IMR-90 (cell line): ENCODE measurements around the gene RYR3. TPM values are rescaled to one million over a fixed set of nuclear protein-coding genes. Genes with fewer than 3 reads are reported as not detected.

Experiments
- ATAC-seq: fragments of 200-7000 bp; cut with Tn5 transposase; 2 replicates; pipeline ENCODE4 v1.9.1; 2020; ENCODE audit warnings: low read depth, mild to moderate bottlenecking, moderate library complexity
- BruUV-seq: library from RNA; stranded (reverse); fragments of 400-500 nt; replicated peaks from 2 replicates; lab custom pipeline; 2021; lab: Mats Ljungman, UMichigan
- CTCF ChIA-PET: fragments of 300-600 bp; formaldehyde crosslinking; extraction: SDS; loops from one replicate; lab custom pipeline; 2021; ENCODE audit warnings: antibody characterized with exemption; lab: Yijun Ruan, JAX
- POLR2A ChIA-PET: fragments of 300-600 bp; sonication (Branson Sonifier 250); formaldehyde crosslinking; loops from one replicate; lab custom pipeline; 2022; ENCODE audit warnings: antibody characterized with exemption; ENCODE audit not compliant: unreplicated experiment; lab: Charles Lee
- DNase-seq: peaks from one replicate; pipeline ENCODE4 v3.0.0; 2013
- H2AFZ ChIP-seq: replicated peaks from 2 replicates; pipeline ENCODE3; 2013; ENCODE audit warnings: low read length, mild to moderate bottlenecking; ENCODE audit not compliant: poor library complexity
- H2AK5ac ChIP-seq: 2 replicates; pipeline ENCODE4 v1.6.1; 2013; ENCODE audit warnings: low read depth, low read length, inconsistent platforms
- H2AK9ac ChIP-seq: replicated peaks from 2 replicates; pipeline ENCODE3; 2013; ENCODE audit warnings: mild to moderate bottlenecking, low read depth, low read length, moderate library complexity; ENCODE audit not compliant: poor library complexity
- H2BK120ac ChIP-seq: 2 replicates; pipeline ENCODE4 v1.6.1; 2013; ENCODE audit warnings: low read depth, low read length, inconsistent platforms
- H2BK15ac ChIP-seq: 3 replicates; pipeline ENCODE4 v1.6.1; 2013; ENCODE audit warnings: low read depth, low read length, inconsistent platforms
- H2BK20ac ChIP-seq: 2 replicates; pipeline ENCODE4 v1.6.1; 2013; ENCODE audit warnings: low read depth, mild to moderate bottlenecking, inconsistent platforms, low read length, moderate library complexity
- H2BK5ac ChIP-seq: 2 replicates; pipeline ENCODE4 v1.6.1; 2013; ENCODE audit warnings: mild to moderate bottlenecking, low read depth, low read length, inconsistent platforms; ENCODE audit not compliant: poor library complexity, severe bottlenecking
- H3K14ac ChIP-seq: replicated peaks from 2 replicates; pipeline ENCODE4 v1.6.1; 2013; ENCODE audit warnings: low read depth, low read length, inconsistent platforms
- H3K18ac ChIP-seq: 2 replicates; pipeline ENCODE4 v1.6.1; 2013; ENCODE audit warnings: low read depth, low read length, control low read depth
- H3K23ac ChIP-seq: 2 replicates; pipeline ENCODE4 v1.6.1; 2013; ENCODE audit warnings: low read depth, low read length, inconsistent platforms
- H3K27ac ChIP-seq: 2 replicates; pipeline ENCODE4 v1.5.1; 2013; ENCODE audit warnings: mild to moderate bottlenecking, control low read depth, low read length; ENCODE audit not compliant: insufficient read depth
- H3K27me3 ChIP-seq: 2 replicates; pipeline ENCODE4 v1.6.1; 2013; ENCODE audit warnings: low read length; ENCODE audit not compliant: control insufficient read depth, insufficient read depth
- H3K36me3 ChIP-seq: 2 replicates; pipeline ENCODE4 v1.6.1; 2013; ENCODE audit warnings: low read length, mixed read lengths; ENCODE audit not compliant: control insufficient read depth, insufficient read depth
- H3K4ac ChIP-seq: 2 replicates; pipeline ENCODE4 v1.6.1; 2013; ENCODE audit warnings: low read depth, low read length, inconsistent platforms
- H3K4me1 ChIP-seq: 2 replicates; pipeline ENCODE4 v1.6.1; 2013; ENCODE audit warnings: low read length, mixed read lengths; ENCODE audit not compliant: control insufficient read depth, insufficient read depth
- H3K4me2 ChIP-seq: 2 replicates; pipeline ENCODE4 v1.6.1; 2013; ENCODE audit warnings: low read depth, mild to moderate bottlenecking, control low read depth, low read length, moderate library complexity
- H3K4me3 ChIP-seq: 2 replicates; pipeline ENCODE4 v1.5.1; 2013; ENCODE audit warnings: low read depth, mild to moderate bottlenecking, control low read depth, low read length, moderate library complexity; ENCODE audit not compliant: insufficient read depth
- H3K56ac ChIP-seq: 2 replicates; pipeline ENCODE4 v1.6.1; 2013; ENCODE audit warnings: low read length, inconsistent platforms; ENCODE audit not compliant: insufficient read depth; ENCODE audit errors: extremely low read depth
- H3K79me1 ChIP-seq, 2 experiments: 2 replicates each; pipeline ENCODE4 v1.6.1; 2013; ENCODE audit warnings: low read length in 2 of 2, inconsistent platforms in 1 of 2, low read depth in 1 of 2
- H3K9ac ChIP-seq: 2 replicates; pipeline ENCODE4 v1.6.1; 2013; ENCODE audit warnings: low read depth, low read length, control low read depth
- H3K9me1 ChIP-seq: 2 replicates; pipeline ENCODE4 v1.6.1; 2013; ENCODE audit warnings: low read length, inconsistent platforms; ENCODE audit not compliant: insufficient read depth
- H3K9me3 ChIP-seq: 2 replicates; pipeline ENCODE4 v1.6.1; 2013; ENCODE audit warnings: low read length; ENCODE audit not compliant: control insufficient read depth, insufficient read depth
- H4K20me1 ChIP-seq: 2 replicates; pipeline ENCODE4 v1.6.1; 2013; ENCODE audit warnings: low read length, inconsistent platforms; ENCODE audit not compliant: insufficient read depth
- H4K5ac ChIP-seq: 2 replicates; pipeline ENCODE4 v1.6.1; 2013; ENCODE audit warnings: mild to moderate bottlenecking, low read depth, low read length, control low read depth
- H4K8ac ChIP-seq, 2 experiments: 2 replicates each; pipeline ENCODE4 v1.6.1; 2013; ENCODE audit warnings: low read depth in 2 of 2, low read length in 2 of 2, control low read depth in 1 of 2, inconsistent platforms in 1 of 2
- H4K91ac ChIP-seq: 2 replicates; pipeline ENCODE4 v1.6.1; 2013; ENCODE audit warnings: low read depth, low read length, inconsistent platforms; ENCODE audit not compliant: insufficient read depth
- BHLHE40 ChIP-seq: fragments of 150-350 bp; IDR thresholded peaks from 2 replicates; pipeline ENCODE4 v1.6.1; 2016; ENCODE audit warnings: mild to moderate bottlenecking, low read depth, low read length
- CEBPB ChIP-seq: IDR thresholded peaks from 2 replicates; pipeline ENCODE4 v1.6.1; 2012; ENCODE audit warnings: low read depth, low read length, improper control_type of control experiment
- ELK1 ChIP-seq: fragments of 150-350 bp; IDR thresholded peaks from 2 replicates; pipeline ENCODE4 v1.6.1; 2016; ENCODE audit warnings: low read depth, mild to moderate bottlenecking, low read length, moderate library complexity, borderline replicate concordance
- MAFK ChIP-seq: IDR thresholded peaks from 2 replicates; pipeline ENCODE4 v1.6.1; 2012; ENCODE audit warnings: low read depth, low read length, improper control_type of control experiment
- MAZ ChIP-seq: IDR thresholded peaks from 2 replicates; pipeline ENCODE4 v1.6.1; 2012; ENCODE audit warnings: low read depth, mild to moderate bottlenecking, low read length, improper control_type of control experiment, moderate library complexity, borderline replicate concordance
- MXI1 ChIP-seq: IDR thresholded peaks from 2 replicates; pipeline ENCODE4 v1.6.1; 2012; ENCODE audit warnings: low read depth, mild to moderate bottlenecking, low read length, moderate library complexity, borderline replicate concordance
- NFE2L2 ChIP-seq: fragments of 150-350 bp; IDR thresholded peaks from 2 replicates; pipeline ENCODE4 v1.6.1; 2016; ENCODE audit warnings: low read depth, mild to moderate bottlenecking, low read length
- RAD21 ChIP-seq: IDR thresholded peaks from 2 replicates; pipeline ENCODE4 v1.6.1; 2012; ENCODE audit warnings: low read length, improper control_type of control experiment
- RCOR1 ChIP-seq: IDR thresholded peaks from 2 replicates; pipeline ENCODE4 v1.6.1; 2012; ENCODE audit warnings: mild to moderate bottlenecking, low read length, improper control_type of control experiment; ENCODE audit not compliant: insufficient replicate concordance
- SMC3 ChIP-seq: fragments of 150-350 bp; IDR thresholded peaks from 2 replicates; pipeline ENCODE4 v1.6.1; 2016; ENCODE audit warnings: low read depth, mild to moderate bottlenecking, antibody characterized with exemption, low read length, moderate library complexity
- dilution Hi-C: fragments of 300-500 bp; cut with HindIII; formaldehyde crosslinking; loops from one replicate; pipeline ENCODE4 v1.14.3; 2018; ENCODE audit warnings: low sequenced_read_pairs; ENCODE audit not compliant: unreplicated experiment
- in situ Hi-C: fragments of 300-500 bp; cut with MboI; formaldehyde crosslinking; loops from 3 replicates; pipeline ENCODE4 v1.14.3; 2019; ENCODE audit warnings: low sequenced_read_pairs, inconsistent platforms, mixed read lengths
- intact Hi-C: fragments of 100-400 bp; cut with micrococcal nuclease; formaldehyde crosslinking; loops from 2 replicates; pipeline ENCODE4 v1.10.0; 2022
- polyA plus RNA-seq, 3 experiments: library from polyadenylated mRNA; depleted of rRNA; stranded (reverse); fragments of >200 nt; gene quantifications; 2 replicates each; pipeline ENCODE4 v1.2.3, GENCODE V29; 2012; ENCODE audit warnings: low replicate concordance in 1 of 3
- total RNA-seq: library from RNA; depleted of rRNA; stranded (reverse); fragments of >200 nt; gene quantifications from 2 replicates; pipeline ENCODE4 v1.2.3, GENCODE V29; 2012
- TF ChIP-seq, protein P1 (sequence below): conservative IDR thresholded peaks from 2 replicates; pipeline ENCODE4 v1.5.1; 2012; ENCODE audit warnings: mild to moderate bottlenecking, low read depth, low read length, improper control_type of control experiment
- TF ChIP-seq, protein P2 (sequence below): fragments of 150-350 bp; IDR thresholded peaks from 2 replicates; pipeline ENCODE4 v1.6.1; 2017; ENCODE audit warnings: mild to moderate bottlenecking, antibody characterized with exemption, low read length, low read depth

The RYR3 gene
- total and polyA plus RNA-seq, 2 of the 4 experiments (the other 2 are of a cell fraction): 0.18 TPM; not detected in 1

GRCh38 chr15:33710748-33711147 is 400.0 kb downstream of the RYR3 start:
- DNase-seq: no peak
- Histone ChIP-seq H3K9me1 (no peaks in the 10 kb centered on the region), H4K8ac (no peak overlapping the region), H3K56ac (no peak overlapping the region), H2BK5ac (no peak overlapping the region), H2AFZ (no peak overlapping the region), H2AK5ac (no peak overlapping the region), H2BK15ac (no peak overlapping the region), H3K14ac (no peak overlapping the region), H3K36me3 (no peaks in the 10 kb centered on the region), H3K4me2 (no peak overlapping the region), H3K9ac (no peak overlapping the region), H4K5ac (no peak overlapping the region), H4K91ac (no peak overlapping the region), H2BK20ac (no peak overlapping the region), H3K27ac (no peak overlapping the region), H4K20me1 (no peaks in the 10 kb centered on the region), H3K79me1 (no peaks in the 10 kb centered on the region), H3K4me1 (no peaks in the 10 kb centered on the region), H3K9me3 (peaks cover 5% of the 10 kb centered on the region), H3K27me3 (peaks cover 3% of the 10 kb centered on the region; the same call in 1 of the 2 replicates), H2AK9ac (no peak overlapping the region), H2BK120ac (no peak overlapping the region), H3K4ac (no peak overlapping the region), H3K18ac (no peak overlapping the region), H3K23ac (no peak overlapping the region), H3K4me3 (no peak overlapping the region)
- ChIA-PET CTCF (interaction anchor here (0.6 kb wide), 1 partner anchor 457 kb away, joined by 3 read pairs; no protein-coding TSS in a partner anchor), POLR2A (no interaction called here)
- intact Hi-C loops (no loop called here), in situ Hi-C loops (no loop called here), dilution Hi-C loops (no loop called here)
- TF ChIP-seq ELK1: no peak
- no peak for TF ChIP-seq BHLHE40
- TF ChIP-seq MAZ: no peak
- no peak for TF ChIP-seq RCOR1
- TF ChIP-seq, protein P1, sequence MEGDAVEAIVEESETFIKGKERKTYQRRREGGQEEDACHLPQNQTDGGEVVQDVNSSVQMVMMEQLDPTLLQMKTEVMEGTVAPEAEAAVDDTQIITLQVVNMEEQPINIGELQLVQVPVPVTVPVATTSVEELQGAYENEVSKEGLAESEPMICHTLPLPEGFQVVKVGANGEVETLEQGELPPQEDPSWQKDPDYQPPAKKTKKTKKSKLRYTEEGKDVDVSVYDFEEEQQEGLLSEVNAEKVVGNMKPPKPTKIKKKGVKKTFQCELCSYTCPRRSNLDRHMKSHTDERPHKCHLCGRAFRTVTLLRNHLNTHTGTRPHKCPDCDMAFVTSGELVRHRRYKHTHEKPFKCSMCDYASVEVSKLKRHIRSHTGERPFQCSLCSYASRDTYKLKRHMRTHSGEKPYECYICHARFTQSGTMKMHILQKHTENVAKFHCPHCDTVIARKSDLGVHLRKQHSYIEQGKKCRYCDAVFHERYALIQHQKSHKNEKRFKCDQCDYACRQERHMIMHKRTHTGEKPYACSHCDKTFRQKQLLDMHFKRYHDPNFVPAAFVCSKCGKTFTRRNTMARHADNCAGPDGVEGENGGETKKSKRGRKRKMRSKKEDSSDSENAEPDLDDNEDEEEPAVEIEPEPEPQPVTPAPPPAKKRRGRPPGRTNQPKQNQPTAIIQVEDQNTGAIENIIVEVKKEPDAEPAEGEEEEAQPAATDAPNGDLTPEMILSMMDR: no peak
- TF ChIP-seq, protein P2, sequence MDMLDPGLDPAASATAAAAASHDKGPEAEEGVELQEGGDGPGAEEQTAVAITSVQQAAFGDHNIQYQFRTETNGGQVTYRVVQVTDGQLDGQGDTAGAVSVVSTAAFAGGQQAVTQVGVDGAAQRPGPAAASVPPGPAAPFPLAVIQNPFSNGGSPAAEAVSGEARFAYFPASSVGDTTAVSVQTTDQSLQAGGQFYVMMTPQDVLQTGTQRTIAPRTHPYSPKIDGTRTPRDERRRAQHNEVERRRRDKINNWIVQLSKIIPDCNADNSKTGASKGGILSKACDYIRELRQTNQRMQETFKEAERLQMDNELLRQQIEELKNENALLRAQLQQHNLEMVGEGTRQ: no peak
- no peak for TF ChIP-seq RAD21
- TF ChIP-seq MXI1: no peak
- TF ChIP-seq NFE2L2: no peak
- no peak for TF ChIP-seq CEBPB
- no peak for TF ChIP-seq SMC3
- no peak for TF ChIP-seq MAFK
- no TSS peak for BruUV-seq
- no peak for ATAC-seq
